Stimulated activated effector memory CD8-positive, alpha-beta T cell treated with anti-CD3 and anti-CD28 coated beads, Interleukin-12 subunit alpha, Interleukin-12 subunit beta, amount 100 ng/mL, for 72 hours (primary cell): ENCODE measurements around the gene THYN1.
A peak's percentile ranks its signal among the peaks of the same experiment; 100 is the strongest.

Experiments used
- ATAC-seq: fragments of 150-1000 bp; cut with Tn5 transposase; 2 replicates; pipeline ENCODE4 v1.10.0; 2021
- DNase-seq, 2 donors: peaks; one replicate each; pipeline ENCODE4 v3.0.0; 2021 to 2022; ENCODE audit warnings: low spot score in 2 of 2
- H3K27ac Mint-ChIP-seq: one replicate; pipeline ENCODE4 v1.8.0; 2022; ENCODE audit warnings: mild to moderate bottlenecking, mixed read lengths
- H3K36me3 Mint-ChIP-seq: one replicate; pipeline ENCODE4 v1.8.0; 2022; ENCODE audit warnings: mild to moderate bottlenecking, mixed read lengths
- H3K4me1 Mint-ChIP-seq: one replicate; pipeline ENCODE4 v1.8.0; 2022; ENCODE audit warnings: mixed read lengths
- H3K4me3 Mint-ChIP-seq: one replicate; pipeline ENCODE4 v1.8.0; 2022; ENCODE audit warnings: mild to moderate bottlenecking, mixed read lengths
- H3K9me3 Mint-ChIP-seq: one replicate; pipeline ENCODE4 v1.8.0; 2022; ENCODE audit warnings: mixed read lengths

THYN1 gene

DNA sequence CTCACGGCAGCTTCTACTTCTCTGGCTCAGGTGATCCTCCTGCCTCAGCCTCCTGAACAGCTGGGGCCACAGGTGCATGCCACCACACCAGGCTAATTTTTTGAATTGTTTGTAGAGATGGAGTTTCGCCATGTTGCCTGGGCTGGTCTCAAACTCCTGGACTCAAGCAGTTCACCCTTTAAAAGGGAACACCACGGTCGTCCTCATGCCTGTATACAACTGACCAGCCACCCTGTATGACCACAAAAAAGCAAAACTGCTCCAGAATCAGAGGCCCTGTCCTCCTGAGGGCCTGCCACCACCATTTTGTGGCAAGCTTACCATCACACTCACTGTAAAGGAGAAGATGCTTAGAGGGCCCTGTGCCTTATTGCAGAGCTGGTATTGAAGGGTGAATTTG lies 25.2 kb upstream of the THYN1 start:
- peaks cover 13% of the 10 kb centered on the region for H3K4me1 Mint-ChIP-seq
- no peak overlapping the region for H3K4me3 Mint-ChIP-seq
- DNase-seq: peak in 1 of 2 donors; percentile 42
- H3K27ac Mint-ChIP-seq: no peak overlapping the region
- H3K9me3 Mint-ChIP-seq: no peaks in the 10 kb centered on the region
- ATAC-seq: no peak
- H3K36me3 Mint-ChIP-seq: no peaks in the 10 kb centered on the region

GRCh38 chr11:134277183-134278001 lies 24.2 kb upstream of the THYN1 start:
- Mint-ChIP-seq H3K9me3 (no peaks in the 10 kb centered on the region), H3K36me3 (no peaks in the 10 kb centered on the region), H3K4me1 (peaks cover 18% of the 10 kb centered on the region), H3K27ac (peak overlapping the region; percentile 61), H3K4me3 (peak overlapping the region; percentile 92)
- ATAC-seq (no peak), DNase-seq (no peak)

DNA sequence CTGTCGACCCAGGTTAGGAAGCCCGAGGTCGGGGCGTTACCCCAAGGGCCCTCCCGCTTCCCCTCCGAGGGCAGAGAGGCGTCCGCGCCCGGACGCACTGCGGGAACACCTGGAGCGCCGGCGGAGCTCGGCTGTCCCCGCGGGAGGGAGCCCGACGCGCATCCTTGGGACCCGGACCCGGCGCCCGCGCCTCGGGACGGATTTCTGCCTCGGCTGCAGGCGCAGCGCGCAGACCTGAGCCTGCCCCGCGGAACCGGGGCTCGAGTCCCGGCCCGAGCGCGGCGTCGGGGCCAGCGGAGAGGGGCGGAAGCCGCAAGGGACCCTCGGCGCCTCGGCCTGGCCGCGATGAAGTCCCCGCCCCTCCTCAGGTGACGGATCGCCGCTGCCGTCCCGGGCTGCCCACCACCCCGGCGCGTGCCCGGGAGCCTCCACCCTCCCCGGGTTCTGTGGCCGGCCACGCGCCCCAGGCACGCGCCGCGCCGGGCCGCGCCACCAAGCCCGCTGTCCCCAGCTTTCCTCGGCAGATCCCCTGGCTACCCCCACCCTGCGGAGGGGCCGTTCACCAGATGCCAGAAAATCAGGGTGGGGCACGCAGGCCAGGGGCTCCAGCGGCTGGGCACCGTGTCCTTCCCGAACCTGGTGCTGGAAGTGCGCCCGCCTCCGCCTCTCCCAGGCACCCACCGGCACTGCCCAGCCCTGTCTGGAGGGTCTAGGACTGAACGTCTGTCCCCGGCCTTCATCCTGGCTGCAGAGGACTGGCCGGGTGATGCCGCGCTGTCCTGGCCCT lies 23.4 kb upstream of the THYN1 start:
- Mint-ChIP-seq H3K36me3 (no peaks in the 10 kb centered on the region), H3K9me3 (no peaks in the 10 kb centered on the region), H3K4me1 (peaks cover 18% of the 10 kb centered on the region), H3K4me3 (peak overlapping the region; percentile 92), H3K27ac (peak overlapping the region; percentile 85)
- peak in 1 of 2 donors; percentile 51 for DNase-seq
- peak; percentile 45 for ATAC-seq

DNA sequence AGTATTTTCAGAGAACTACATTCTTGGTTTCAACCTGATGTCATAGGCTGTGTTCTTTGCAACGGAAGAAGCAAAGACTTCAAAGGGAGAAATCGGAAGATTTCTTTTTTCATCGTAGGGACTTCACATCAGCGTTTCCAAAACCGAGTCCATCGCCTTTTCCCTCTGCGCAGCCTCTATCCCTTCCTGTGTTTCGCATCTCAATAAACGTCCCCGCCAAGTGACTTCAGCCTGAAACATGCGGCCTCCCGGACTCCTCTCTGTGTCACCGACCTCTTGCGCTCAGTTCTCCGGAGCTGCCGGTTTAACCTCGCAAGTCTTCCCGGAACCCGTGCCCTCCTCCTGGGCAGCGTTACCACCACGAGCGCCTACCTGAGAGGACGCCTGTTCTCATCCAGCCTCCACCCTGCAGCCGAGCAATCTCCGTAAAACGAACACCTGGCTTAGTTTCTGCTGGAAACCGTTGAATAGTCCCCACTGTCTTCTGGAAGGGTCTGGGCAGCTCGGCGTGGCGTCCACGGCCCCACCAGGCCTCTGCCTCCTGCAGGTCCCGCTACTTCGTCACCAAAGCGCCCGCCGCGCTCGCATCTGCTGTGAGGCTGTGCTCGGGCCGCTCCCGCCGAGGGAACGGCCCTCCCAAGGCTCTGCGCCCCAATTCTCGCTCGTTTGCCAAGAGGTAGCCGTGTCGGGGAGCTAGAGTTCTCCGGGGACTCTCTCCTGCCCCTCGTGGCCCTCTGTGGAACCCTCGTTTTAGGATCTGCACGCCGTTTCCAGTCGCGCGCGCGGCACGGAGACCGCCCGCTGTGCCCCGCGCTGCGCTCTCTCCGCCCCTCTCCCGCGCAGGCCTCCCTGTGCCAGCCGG lies 22.6 kb upstream of the THYN1 start, which contains the start of gene GLB1L3:
TSS of gene GLB1L3 (plus strand) at position 846 of the 862 bp plus-strand sequence. CDS start 362 bp downstream, outside the sequence.
- peak; percentile 94 for ATAC-seq
- Mint-ChIP-seq H3K9me3 (no peaks in the 10 kb centered on the region), H3K36me3 (no peaks in the 10 kb centered on the region), H3K4me3 (peak within 1 kb of the TSS; percentile 92), H3K4me1 (peaks cover 25% of the 10 kb centered on the region), H3K27ac (peak within 1 kb of the TSS; percentile 85)
- peak; percentile 14 to 89 for DNase-seq

DNA sequence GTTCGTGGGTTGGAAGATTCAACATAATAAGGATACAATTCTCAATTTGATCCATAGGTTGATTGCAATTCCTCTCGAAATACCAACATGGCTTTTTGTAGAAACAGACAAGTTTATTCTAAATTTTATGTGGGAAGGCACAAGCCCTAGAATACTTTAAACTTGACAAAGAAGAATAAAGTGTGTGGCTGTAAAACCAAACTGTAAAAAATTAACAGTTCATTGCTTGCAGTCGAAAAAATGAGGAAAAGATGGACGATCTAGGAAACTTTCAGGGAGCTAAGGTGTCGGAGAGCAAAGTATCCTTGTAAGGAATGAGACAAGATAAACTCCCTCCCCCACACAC lies 22.0 kb upstream of the THYN1 start:
- peak overlapping the region; percentile 92 for H3K4me3 Mint-ChIP-seq
- DNase-seq (no peak), ATAC-seq (no peak)
- peaks cover 31% of the 10 kb centered on the region for H3K4me1 Mint-ChIP-seq
- no peaks in the 10 kb centered on the region for H3K9me3 Mint-ChIP-seq
- H3K36me3 Mint-ChIP-seq: no peaks in the 10 kb centered on the region
- H3K27ac Mint-ChIP-seq: peak overlapping the region; percentile 85

DNA sequence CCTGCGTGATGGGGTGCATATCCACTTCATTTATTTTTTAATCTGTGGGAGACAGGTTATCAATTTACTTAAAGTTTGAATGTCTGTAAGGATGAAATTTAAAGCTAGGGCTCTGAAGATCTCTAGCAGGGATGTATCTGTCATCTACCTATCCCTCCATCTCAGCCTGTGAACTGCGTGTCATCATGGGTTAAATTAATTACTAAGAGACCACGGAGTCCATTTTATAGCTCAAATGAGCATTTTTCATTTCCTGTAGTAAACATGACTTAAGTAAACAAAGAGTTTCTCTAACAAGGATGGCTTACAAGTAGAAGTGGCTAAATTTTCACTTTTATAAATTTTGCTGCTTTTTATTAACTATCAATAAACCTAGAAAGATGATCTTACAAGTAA lies 20.2 kb upstream of the THYN1 start:
- ATAC-seq (no peak), DNase-seq (no peak)
- Mint-ChIP-seq H3K27ac (no peak overlapping the region), H3K4me3 (peak overlapping the region; percentile 19), H3K4me1 (peaks cover 38% of the 10 kb centered on the region), H3K36me3 (no peaks in the 10 kb centered on the region), H3K9me3 (no peaks in the 10 kb centered on the region)

- no peak for ATAC-seq
- Mint-ChIP-seq H3K27ac (no peak overlapping the region), H3K9me3 (no peaks in the 10 kb centered on the region), H3K4me1 (peaks cover 38% of the 10 kb centered on the region), H3K4me3 (peak overlapping the region; percentile 19), H3K36me3 (no peaks in the 10 kb centered on the region)
- no peak for DNase-seq
Observed at GRCh38 chr11:134272381-134273316, 19.5 kb upstream of the THYN1 start.

DNA sequence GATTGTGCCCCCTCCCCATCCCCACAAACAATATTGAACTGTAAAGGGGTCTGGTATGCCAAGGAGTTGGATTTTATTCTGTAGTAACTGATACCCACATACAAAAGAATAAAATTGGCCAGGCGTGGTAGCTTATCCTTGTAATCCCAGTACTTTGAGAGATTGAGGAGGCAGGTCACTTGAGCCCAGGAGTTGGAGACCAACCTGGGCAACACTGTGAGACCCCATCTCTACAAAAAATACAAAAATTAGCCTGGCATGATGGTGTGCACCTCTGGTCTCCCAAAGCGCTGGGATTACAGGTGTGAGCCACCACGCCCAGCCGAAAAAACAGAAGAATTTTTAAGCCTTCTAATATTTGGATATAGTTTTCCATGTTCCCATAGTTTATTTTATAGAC lies 18.8 kb upstream of the THYN1 start:
- Mint-ChIP-seq H3K9me3 (no peaks in the 10 kb centered on the region), H3K4me1 (peaks cover 34% of the 10 kb centered on the region), H3K4me3 (no peak overlapping the region), H3K27ac (no peak overlapping the region), H3K36me3 (no peaks in the 10 kb centered on the region)
- DNase-seq: no peak
- no peak for ATAC-seq

- no peaks in the 10 kb centered on the region for H3K36me3 Mint-ChIP-seq
- H3K4me1 Mint-ChIP-seq: peaks cover 30% of the 10 kb centered on the region
- H3K9me3 Mint-ChIP-seq: no peaks in the 10 kb centered on the region
- ATAC-seq (peak; percentile 41), DNase-seq (no peak)
- H3K4me3 Mint-ChIP-seq: peak overlapping the region; percentile 48
- peak overlapping the region; percentile 84 for H3K27ac Mint-ChIP-seq
Observed at GRCh38 chr11:134270250-134270714, 17.1 kb upstream of the THYN1 start.

- peaks cover 24% of the 10 kb centered on the region for H3K4me1 Mint-ChIP-seq
- H3K9me3 Mint-ChIP-seq: no peaks in the 10 kb centered on the region
- no peak overlapping the region for H3K4me3 Mint-ChIP-seq
- no peak overlapping the region for H3K27ac Mint-ChIP-seq
- no peak for ATAC-seq
- DNase-seq: no peak
- H3K36me3 Mint-ChIP-seq: peaks cover 9% of the 10 kb centered on the region
Observed at GRCh38 chr11:134267966-134268365, 14.8 kb upstream of the THYN1 start.

GRCh38 chr11:134267461-134267860 lies 14.3 kb upstream of the THYN1 start:
- ATAC-seq (no peak), DNase-seq (no peak)
- Mint-ChIP-seq H3K4me3 (no peak overlapping the region), H3K4me1 (peaks cover 21% of the 10 kb centered on the region), H3K9me3 (no peaks in the 10 kb centered on the region), H3K36me3 (peaks cover 9% of the 10 kb centered on the region), H3K27ac (no peak overlapping the region)

DNA sequence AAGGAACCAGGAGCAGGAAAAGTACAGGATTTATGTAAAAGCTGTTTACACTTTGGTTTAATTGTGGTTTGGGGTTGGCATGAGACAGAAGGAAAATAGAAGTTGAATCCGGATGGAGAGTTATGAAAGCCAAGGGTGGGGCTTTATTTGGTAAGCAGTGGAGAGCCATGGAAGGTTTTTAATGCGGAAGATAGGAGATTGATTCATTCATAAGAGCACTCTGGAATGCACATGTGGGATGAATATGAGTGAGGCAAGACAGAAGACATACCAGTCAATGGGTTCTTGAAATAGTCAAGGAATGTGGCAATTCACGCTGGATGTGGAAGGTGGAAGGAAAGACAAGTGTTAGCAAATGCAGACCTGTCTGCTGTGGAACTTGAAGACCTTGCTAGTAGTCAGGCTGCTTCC lies 13.7 kb upstream of the THYN1 start:
- H3K4me1 Mint-ChIP-seq: peaks cover 21% of the 10 kb centered on the region
- H3K27ac Mint-ChIP-seq: no peak overlapping the region
- ATAC-seq: no peak

GRCh38 chr11:134266440-134266839 lies 13.3 kb upstream of the THYN1 start:
- no peak overlapping the region for H3K27ac Mint-ChIP-seq
- ATAC-seq (no peak), DNase-seq (no peak)
- H3K4me1 Mint-ChIP-seq: peaks cover 19% of the 10 kb centered on the region
- H3K9me3 Mint-ChIP-seq: no peaks in the 10 kb centered on the region
- no peak overlapping the region for H3K4me3 Mint-ChIP-seq
- H3K36me3 Mint-ChIP-seq: peaks cover 18% of the 10 kb centered on the region

More for the DNA sequence above, 13.7 kb upstream of the THYN1 start:
- DNase-seq: no peak
- peaks cover 14% of the 10 kb centered on the region for H3K36me3 Mint-ChIP-seq
- H3K9me3 Mint-ChIP-seq: no peaks in the 10 kb centered on the region
- H3K4me3 Mint-ChIP-seq: no peak overlapping the region
